ENCODE measurements around the gene MCUR1. TPM values are rescaled to one million over a fixed set of nuclear protein-coding genes. Genes with fewer than 3 reads are reported as not detected.

The MCUR1 gene
- total RNA-seq, 1 experiment from 2014 or later = 35.4 TPM

- Histone ChIP-seq H3K79me2 (ENCODE audit: insufficient read depth, low read length) (no peaks in the 10 kb centered on the region), H3K14ac (ENCODE audit: insufficient read depth, low read length) (no peak overlapping the region), H3K9me3 (ENCODE audit: control insufficient read depth, low read depth, low read length) (no peaks in the 10 kb centered on the region), H3K23ac (ENCODE audit: insufficient read length, low read depth, low read length) (no peak overlapping the region), H2BK20ac (ENCODE audit: low read depth, low read length, poor library complexity, severe bottlenecking) (no peak overlapping the region), H3K56ac (ENCODE audit: insufficient read length, low read depth, low read length) (no peak overlapping the region), H2BK12ac (ENCODE audit: insufficient read length, low read depth, low read length) (no peak overlapping the region), H2AFZ (ENCODE audit: low read length) (peak overlapping the region; percentile 17), H4K8ac (replicated peaks; ENCODE audit: insufficient read length, low read depth, low read length) (no peak overlapping the region), H3K27ac (ENCODE audit: insufficient read length, low read depth, low read length) (no peak overlapping the region), H3K79me1 (ENCODE audit: insufficient read depth, low read depth, low read length, poor library complexity, severe bottlenecking) (no peaks in the 10 kb centered on the region), H2BK120ac (ENCODE audit: low read depth, low read length, poor library complexity, severe bottlenecking) (no peak overlapping the region), H3K23me2 (ENCODE audit: insufficient read length, low read depth, low read length, poor library complexity, severe bottlenecking) (no peaks in the 10 kb centered on the region), H3K27me3 (ENCODE audit: insufficient read depth, low read length) (no peaks in the 10 kb centered on the region), H2BK15ac (ENCODE audit: low read depth, low read length) (no peak overlapping the region), H3K4me1 (ENCODE audit: insufficient read depth, low read length) (peaks cover 10% of the 10 kb centered on the region; the same call in 1 of the 2 replicates), H3K18ac (ENCODE audit: insufficient read length, low read depth, low read length) (no peak overlapping the region), H3T11ph (ENCODE audit: low read length) (no peak overlapping the region), H2BK5ac (ENCODE audit: insufficient read length, low read length) (no peak overlapping the region), H3K4ac (ENCODE audit: low read depth, low read length) (no peak overlapping the region), H3K9ac (ENCODE audit: extremely low read depth, insufficient read length, low read length) (no peak overlapping the region), H4K20me1 (ENCODE audit: control insufficient read depth, insufficient read depth, insufficient read length) (no peaks in the 10 kb centered on the region), H4K5ac (ENCODE audit: insufficient read length, low read depth, low read length) (no peak overlapping the region), H3K4me2 (ENCODE audit: insufficient read depth, insufficient read length, low read length) (peak overlapping the region; percentile 8), H2AK5ac (ENCODE audit: insufficient read length, low read length) (no peak overlapping the region), H4K91ac (ENCODE audit: insufficient read length, low read depth, low read length) (no peak overlapping the region)
- Mint-ChIP-seq H3K9me3 (no peaks in the 10 kb centered on the region), H3K27ac (peak overlapping the region in 2 of 3 experiments; percentile 37 to 61; a peak in 3 of 7 replicates), H3K36me3 (ENCODE audit: insufficient read depth in 1 of 3, low read depth in 3 of 3) (no peaks in the 10 kb centered on the region), H3K27me3 (ENCODE audit: low read depth) (no peaks in the 10 kb centered on the region), H3K4me3 (peak overlapping the region; percentile 6 to 40; a peak in 3 of 5 replicates), H3K4me1 (peaks cover 31 to 41% of the 10 kb centered on the region in 2 experiments)
- no peak for TF ChIP-seq CTCF (conservative IDR thresholded peaks at IDR 0.05)
- peak; percentile 13 for DNase-seq
- no CpG with 5 or more reads among the region's 11 CpGs for WGBS (ENCODE audit: extremely low coverage, insufficient read length, low lambda C conversion rate)
Observed at GRCh38 chr6:13847326-13848050, 33.1 kb upstream of the MCUR1 start.
